ENCODE measurements around the gene NBPF3. TPM values are rescaled to one million over a fixed set of nuclear protein-coding genes. Genes with fewer than 3 reads are reported as not detected.
A peak's percentile ranks its signal among the peaks of the same experiment; 100 is the strongest.

NBPF3 gene
- total RNA-seq, 1 donor from 2014 or later: 22.0 TPM

- no peak overlapping the region for H3K9ac ChIP-seq
- peak overlapping the region; percentile 37 for H3K4me3 Mint-ChIP-seq
- no peak overlapping the region for H3K4me2 ChIP-seq
- TF ChIP-seq EZH2 (IDR thresholded peaks at IDR 0.05) (no peak), CTCF (IDR thresholded peaks at IDR 0.05) (no peak), EZH2phosphoT487 (IDR thresholded peaks at IDR 0.05) (no peak)
- peaks cover 16% of the 10 kb centered on the region for H3K4me1 Mint-ChIP-seq
- H3K36me3 Mint-ChIP-seq: no peaks in the 10 kb centered on the region
- DNase-seq (ENCODE audit: low spot score): no peak
- no peaks in the 10 kb centered on the region for H3K36me3 ChIP-seq
- H3K79me2 ChIP-seq (ENCODE audit: low read depth): no peaks in the 10 kb centered on the region
- no peak overlapping the region for H3K4me3 ChIP-seq
- H3K9me3 Mint-ChIP-seq: peaks cover 3% of the 10 kb centered on the region
- no peaks in the 10 kb centered on the region for H3K9me3 ChIP-seq (ENCODE audit: low read depth)
- peaks cover 6% of the 10 kb centered on the region for H3F3A ChIP-seq (ENCODE audit: low read depth)
- no peak overlapping the region for H2AFZ ChIP-seq (replicated peaks)
- no peaks in the 10 kb centered on the region for H4K20me1 ChIP-seq (ENCODE audit: low read depth)
- H3K27me3 ChIP-seq: no peaks in the 10 kb centered on the region
- H3K27ac ChIP-seq: no peak overlapping the region
- peaks cover 4% of the 10 kb centered on the region for H3K4me1 ChIP-seq
- no peak overlapping the region for H3K27ac Mint-ChIP-seq
- H3K27me3 Mint-ChIP-seq (ENCODE audit: insufficient read depth, low read depth): peaks cover 9% of the 10 kb centered on the region
Measured at GRCh38 chr1:21496063-21496462, 56.1 kb downstream of the NBPF3 start.

GRCh38 chr1:21496886-21497285 lies 56.9 kb downstream of the NBPF3 start:
- Mint-ChIP-seq H3K27me3 (ENCODE audit: insufficient read depth, low read depth) (peaks cover 7% of the 10 kb centered on the region), H3K27ac (no peak overlapping the region), H3K36me3 (no peaks in the 10 kb centered on the region), H3K4me1 (peaks cover 16% of the 10 kb centered on the region), H3K4me3 (no peak overlapping the region), H3K9me3 (peaks cover 3% of the 10 kb centered on the region)
- Histone ChIP-seq H3K4me2 (no peak overlapping the region), H3K9me3 (ENCODE audit: low read depth) (no peaks in the 10 kb centered on the region), H3F3A (ENCODE audit: low read depth) (peaks cover 6% of the 10 kb centered on the region), H3K4me1 (peaks cover 4% of the 10 kb centered on the region), H2AFZ (replicated peaks) (no peak overlapping the region), H3K27me3 (no peaks in the 10 kb centered on the region), H3K4me3 (no peak overlapping the region), H3K79me2 (ENCODE audit: low read depth) (no peaks in the 10 kb centered on the region), H3K9ac (no peak overlapping the region), H3K27ac (no peak overlapping the region), H3K36me3 (no peaks in the 10 kb centered on the region), H4K20me1 (ENCODE audit: low read depth) (no peaks in the 10 kb centered on the region)
- TF ChIP-seq EZH2phosphoT487 (IDR thresholded peaks at IDR 0.05): no peak
- no peak for TF ChIP-seq CTCF (IDR thresholded peaks at IDR 0.05)
- no peak for TF ChIP-seq EZH2 (IDR thresholded peaks at IDR 0.05)
- DNase-seq (ENCODE audit: low spot score): no peak

GRCh38 chr1:21497466-21498061 lies 57.6 kb downstream of the NBPF3 start:
- Histone ChIP-seq H3K27ac (no peak overlapping the region), H3K79me2 (ENCODE audit: low read depth) (no peaks in the 10 kb centered on the region), H3K4me3 (no peak overlapping the region), H3K4me1 (peaks cover 4% of the 10 kb centered on the region), H3K9me3 (ENCODE audit: low read depth) (no peaks in the 10 kb centered on the region), H3K36me3 (no peaks in the 10 kb centered on the region), H3K4me2 (no peak overlapping the region), H3K9ac (no peak overlapping the region), H4K20me1 (ENCODE audit: low read depth) (no peaks in the 10 kb centered on the region), H3F3A (ENCODE audit: low read depth) (no peaks in the 10 kb centered on the region), H2AFZ (replicated peaks) (no peak overlapping the region), H3K27me3 (no peaks in the 10 kb centered on the region)
- Mint-ChIP-seq H3K27ac (no peak overlapping the region), H3K9me3 (peaks cover 3% of the 10 kb centered on the region), H3K4me1 (peaks cover 12% of the 10 kb centered on the region), H3K36me3 (no peaks in the 10 kb centered on the region), H3K27me3 (ENCODE audit: insufficient read depth, low read depth) (peaks cover 7% of the 10 kb centered on the region), H3K4me3 (no peak overlapping the region)
- TF ChIP-seq EZH2phosphoT487 (IDR thresholded peaks at IDR 0.05): no peak
- TF ChIP-seq CTCF (IDR thresholded peaks at IDR 0.05): peak; percentile 39
- no peak for TF ChIP-seq EZH2 (IDR thresholded peaks at IDR 0.05)
- DNase-seq (ENCODE audit: low spot score): peak; percentile 72

Measured in neural progenitor cell (in vitro differentiated cells).